ENCODE results near the gene DLEC1. TPM values are rescaled to one million over a fixed set of nuclear protein-coding genes. Genes with fewer than 3 reads are reported as not detected.

DLEC1 gene
- total and polyA plus RNA-seq, 9 of the 15 experiments (the other 6 are each of a cell fraction or from before 2014, with no cell fraction given): 0.07 to 0.08 TPM; not detected in 7

- no peak for TF ChIP-seq ETV6 (IDR thresholded peaks at IDR 0.05; ENCODE audit: borderline replicate concordance in 1 of 2, low read depth in 2 of 2, low read length in 1 of 2)
- TF ChIP-seq ETV6 (CRISPR knock-in tag; IDR thresholded peaks at IDR 0.05; ENCODE audit: borderline replicate concordance): no peak
- 0 out of 2 replicates have a peak, but pooled peaks have one; percentile 27 for TF ChIP-seq USF1 (CRISPR knock-in tag; IDR thresholded peaks at IDR 0.05)
- 0 out of 2 replicates have a peak, but pooled peaks have one; percentile 5 for TF ChIP-seq ZEB2 (IDR thresholded peaks at IDR 0.05)
- TF ChIP-seq BCLAF1 (IDR thresholded peaks at IDR 0.05; ENCODE audit: borderline replicate concordance in 1 of 2, control insufficient read depth in 1 of 2, low read depth in 2 of 2, low read length in 1 of 2): no peak
- TF ChIP-seq NFE2 (IDR thresholded peaks at IDR 0.05; ENCODE audit: low read depth): no peak
- TF ChIP-seq MAX (CRISPR knock-in tag; IDR thresholded peaks at IDR 0.05): peak; percentile 37; the same call in 1 of the 2 replicates
- TF ChIP-seq FOXK1 (CRISPR knock-in tag; IDR thresholded peaks at IDR 0.05; ENCODE audit: borderline replicate concordance): no peak
- no peak for TF ChIP-seq ZNF511 (CRISPR knock-in tag; IDR thresholded peaks at IDR 0.05)
- peak; percentile 4 for TF ChIP-seq SMARCB1 (IDR thresholded peaks at IDR 0.05; ENCODE audit: insufficient read length, low read depth)
Measured at GRCh38 chr3:37993067-37993455, 45.9 kb upstream of the DLEC1 start (continued).
